Measurements from ENCODE around the gene RPL27A.

RPL27A gene

GRCh38 chr11:8731647-8732323, 49.2 kb downstream of the RPL27A start:
- H3K4me3 ChIP-seq (ENCODE audit: low read depth, low read length), result no peak overlapping the region
- TF ChIP-seq CTCF (conservative IDR thresholded peaks at IDR 0.05; ENCODE audit: low read depth, low read length), result no peak
- DNase-seq (ENCODE audit: low read depth), result no peak

DNA sequence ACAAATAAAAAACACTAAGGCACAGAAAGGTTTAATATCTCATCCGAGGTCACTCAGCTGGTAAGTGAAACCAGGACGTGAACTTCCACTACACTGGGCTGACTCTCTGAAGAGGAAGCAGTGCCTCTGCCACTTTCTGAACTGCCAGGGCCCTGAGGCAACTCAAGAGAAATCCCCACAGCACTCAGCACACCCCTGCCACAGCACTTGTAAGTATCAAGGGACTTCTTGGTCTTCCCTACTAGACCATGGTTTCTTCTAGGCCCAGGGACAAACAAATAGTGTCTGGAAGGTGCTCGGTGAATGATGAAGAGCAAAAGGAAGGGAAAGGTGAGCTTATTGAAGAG, 49.7 kb downstream of the RPL27A start:
- no peak for TF ChIP-seq CTCF (conservative IDR thresholded peaks at IDR 0.05; ENCODE audit: low read depth, low read length)
- DNase-seq (ENCODE audit: low read depth), result no peak

GRCh38 chr11:8732748-8733241, 50.2 kb downstream of the RPL27A start:
- no peak overlapping the region for H3K4me3 ChIP-seq (ENCODE audit: low read depth, low read length)
- peak; percentile 60 for DNase-seq (ENCODE audit: low read depth)
- TF ChIP-seq CTCF (conservative IDR thresholded peaks at IDR 0.05; ENCODE audit: low read depth, low read length), result no peak

More for the DNA sequence above, 49.7 kb downstream of the RPL27A start:
- no peak overlapping the region for H3K4me3 ChIP-seq (ENCODE audit: low read depth, low read length)

DNA sequence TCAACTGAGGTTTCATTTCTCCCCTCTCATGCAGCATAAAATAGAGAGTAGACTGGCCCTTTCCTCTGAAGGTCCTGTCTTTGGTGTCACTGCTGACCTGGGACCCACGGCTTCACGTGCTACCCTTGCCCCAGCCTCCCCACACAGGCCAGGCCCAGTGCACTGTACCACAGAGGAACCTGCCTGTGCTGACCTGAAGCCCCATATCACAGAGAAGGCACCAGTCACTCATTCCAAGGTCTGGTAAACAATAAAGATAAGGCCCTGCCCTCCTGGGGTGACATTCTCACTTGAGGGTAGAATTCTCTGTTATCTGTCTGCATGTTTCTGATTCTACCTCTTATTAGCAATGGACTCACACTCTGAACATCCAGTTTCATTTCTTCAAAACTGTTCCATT, 51.3 kb downstream of the RPL27A start:
- H3K4me3 ChIP-seq (ENCODE audit: low read depth, low read length), result no peak overlapping the region
- no peak for TF ChIP-seq CTCF (conservative IDR thresholded peaks at IDR 0.05; ENCODE audit: low read depth, low read length)
- DNase-seq (ENCODE audit: low read depth), result no peak

- no peak for TF ChIP-seq CTCF (conservative IDR thresholded peaks at IDR 0.05; ENCODE audit: low read depth, low read length)
- DNase-seq (ENCODE audit: low read depth), result no peak
- no peak overlapping the region for H3K4me3 ChIP-seq (ENCODE audit: low read depth, low read length)
Measured at GRCh38 chr11:8735094-8735493, 52.5 kb downstream of the RPL27A start.

GRCh38 chr11:8739309-8739793, 56.8 kb downstream of the RPL27A start:
- DNase-seq (ENCODE audit: low read depth), result no peak
- TF ChIP-seq CTCF (conservative IDR thresholded peaks at IDR 0.05; ENCODE audit: low read depth, low read length), result no peak

More at GRCh38 chr11:8739309-8739793, 56.8 kb downstream of the RPL27A start:
- no peak overlapping the region for H3K4me3 ChIP-seq (ENCODE audit: low read depth, low read length)
